ENCODE measurements around the gene ZNF488. TPM values are rescaled to one million over a fixed set of nuclear protein-coding genes. Genes with fewer than 3 reads are reported as not detected.
"Not testable (repeated sequence)": the region's sequence is repeated elsewhere in the genome, so short reads cannot be mapped to it uniquely, and the experiment has no call there.

ZNF488 gene
- polyA plus RNA-seq, 4 donors, result 4.8 to 7.8 (median 5.9) TPM

- no peak for DNase-seq (ENCODE audit: low read depth in 4 of 4, low spot score in 3 of 4)
Observed at GRCh38 chr10:47410271-47410670, 26.2 kb upstream of the ZNF488 start.

- no peak for DNase-seq (ENCODE audit: low read depth in 4 of 4, low spot score in 3 of 4)
Observed at GRCh38 chr10:47409866-47410256, 25.8 kb upstream of the ZNF488 start.

DNA sequence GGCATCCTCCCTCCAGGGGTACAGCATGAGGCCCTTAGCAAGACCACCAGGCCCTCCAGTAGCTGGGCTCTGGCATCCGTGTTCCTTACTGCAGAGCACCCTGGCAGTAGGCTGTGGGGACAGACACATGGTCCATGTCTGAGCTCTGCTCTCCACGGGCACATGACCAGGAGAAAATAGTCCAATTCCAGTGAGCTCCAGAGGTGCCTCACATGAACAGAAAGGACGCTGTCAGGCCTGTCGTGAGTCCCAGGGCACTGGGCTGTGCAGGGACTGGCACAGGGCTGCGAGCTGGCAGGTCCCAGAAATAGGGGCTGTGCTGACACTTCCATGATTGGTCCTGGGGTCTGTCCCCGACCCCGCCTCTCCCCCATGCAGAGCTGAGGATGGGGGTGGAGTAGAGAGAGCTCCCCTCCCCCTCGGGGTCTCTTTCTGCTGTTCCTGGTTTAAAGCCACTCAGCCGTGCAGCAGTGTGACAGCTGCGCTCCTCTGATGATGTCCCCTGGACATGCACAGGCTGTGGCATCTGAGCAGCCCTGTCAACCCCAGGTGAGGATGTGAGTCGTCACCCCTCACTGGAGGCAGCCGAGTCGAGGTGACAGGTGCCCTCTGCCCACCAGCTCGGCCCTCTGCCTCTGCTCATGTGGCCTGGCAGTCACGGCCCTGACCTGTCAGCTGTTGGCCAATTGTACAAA, 25.2 kb upstream of the ZNF488 start:
- DNase-seq (ENCODE audit: low read depth in 4 of 4, low spot score in 3 of 4), result no peak

DNA sequence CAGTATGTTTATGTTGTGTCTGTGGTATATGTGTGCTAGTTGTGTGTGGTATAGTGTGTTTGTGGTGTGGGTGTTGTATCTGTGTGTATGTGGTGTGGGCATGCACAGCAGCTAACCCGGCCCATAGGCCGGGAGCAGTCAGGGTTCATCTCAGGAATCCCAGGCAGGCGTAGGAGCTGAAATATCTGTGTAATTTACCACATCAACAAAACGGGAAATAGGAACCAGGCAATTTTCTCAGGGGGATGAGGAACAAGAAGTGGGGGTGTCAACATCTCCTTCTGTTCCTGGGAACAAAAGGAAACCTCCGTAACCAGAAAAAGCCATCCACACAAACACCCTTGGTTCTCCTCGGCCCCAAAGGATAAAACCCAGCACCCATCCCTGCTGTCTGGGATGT, 24.5 kb upstream of the ZNF488 start:
- no peak for DNase-seq (ENCODE audit: low read depth in 4 of 4, low spot score in 3 of 4)

GRCh38 chr10:47406870-47407691, 23.0 kb upstream of the ZNF488 start:
- no peak for DNase-seq (ENCODE audit: low read depth in 4 of 4, low spot score in 3 of 4)

- no peak for DNase-seq (ENCODE audit: low read depth in 4 of 4, low spot score in 3 of 4)
Observed at GRCh38 chr10:47406548-47406869, 22.4 kb upstream of the ZNF488 start.

DNA sequence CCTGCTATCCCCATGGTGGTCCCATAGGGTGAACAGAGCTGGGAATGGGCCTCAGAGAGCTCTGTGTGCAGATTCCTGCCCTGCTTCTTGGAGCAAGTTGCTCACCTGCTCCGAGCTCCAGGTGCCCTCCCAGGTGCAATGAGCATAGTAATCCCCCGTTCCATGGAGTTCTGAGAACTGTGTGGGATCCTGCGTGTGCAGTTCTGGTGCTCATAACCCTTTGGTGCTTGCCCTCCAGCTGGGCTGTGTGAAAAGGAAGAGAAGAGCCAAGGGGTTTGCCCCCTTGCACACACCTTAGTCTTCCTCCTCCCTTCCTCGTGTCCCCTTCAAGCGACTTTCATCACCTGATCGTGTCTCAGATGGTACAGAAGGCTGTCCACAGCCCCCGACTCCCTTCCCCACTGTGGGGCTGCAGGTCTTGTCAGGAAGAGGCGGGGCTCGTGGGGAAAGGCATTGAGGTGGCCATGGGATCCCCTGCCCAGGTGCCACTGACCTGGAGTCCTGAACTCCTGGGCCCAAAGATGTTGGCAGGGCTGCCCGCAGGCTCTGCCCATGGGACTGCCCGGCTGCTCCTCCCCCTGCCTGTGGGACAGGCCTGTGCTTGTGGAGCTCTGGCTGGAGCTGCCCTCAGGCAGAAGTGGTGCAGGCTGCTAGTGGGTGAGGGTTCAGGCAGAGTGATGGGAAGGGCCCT, 21.9 kb upstream of the ZNF488 start:
- no peak for DNase-seq (ENCODE audit: low read depth in 4 of 4, low spot score in 3 of 4)

DNA sequence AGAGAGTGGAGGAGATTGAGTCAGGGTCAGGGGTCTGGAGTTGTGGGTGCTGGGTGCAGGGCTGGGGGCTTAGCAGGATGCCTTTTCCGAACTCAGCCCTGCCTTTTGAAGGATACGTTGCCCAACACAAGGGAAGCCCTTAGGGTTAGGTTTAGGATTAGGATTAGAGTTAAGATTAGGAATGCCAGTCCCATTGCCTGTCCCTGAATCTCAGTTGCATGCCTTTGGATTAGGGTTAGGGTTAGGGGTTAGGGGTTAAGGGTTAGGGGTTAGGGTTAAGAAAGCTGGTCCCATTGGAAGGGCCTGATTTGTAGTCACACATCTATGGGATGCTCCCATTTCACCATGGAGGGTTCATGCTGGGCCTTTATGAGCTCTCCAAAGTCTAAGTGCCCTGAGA, 20.8 kb upstream of the ZNF488 start:
- DNase-seq (ENCODE audit: low read depth in 4 of 4, low spot score in 3 of 4), result no peak

DNA sequence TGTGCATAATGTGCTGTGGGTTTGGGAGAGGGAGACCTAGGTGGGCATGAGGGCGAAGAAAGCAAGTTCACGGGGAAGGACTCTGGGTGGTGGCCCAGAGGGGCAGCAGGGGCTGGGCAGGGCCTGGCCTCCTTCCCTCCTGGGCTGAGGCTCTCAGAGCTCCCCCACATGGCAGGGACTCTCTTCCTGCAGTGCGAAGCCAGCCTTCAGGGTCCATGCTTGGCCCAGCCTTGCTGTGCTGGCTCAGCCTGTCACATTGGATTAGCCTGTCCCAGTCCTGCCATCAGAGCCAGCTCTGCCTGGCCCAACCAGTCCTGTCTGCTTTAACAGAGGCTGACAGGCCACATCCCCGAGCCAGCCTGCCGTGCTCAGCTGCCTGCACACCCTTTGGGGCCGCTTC, 20.4 kb upstream of the ZNF488 start:
- DNase-seq (ENCODE audit: low read depth in 4 of 4, low spot score in 3 of 4), result no peak

DNA sequence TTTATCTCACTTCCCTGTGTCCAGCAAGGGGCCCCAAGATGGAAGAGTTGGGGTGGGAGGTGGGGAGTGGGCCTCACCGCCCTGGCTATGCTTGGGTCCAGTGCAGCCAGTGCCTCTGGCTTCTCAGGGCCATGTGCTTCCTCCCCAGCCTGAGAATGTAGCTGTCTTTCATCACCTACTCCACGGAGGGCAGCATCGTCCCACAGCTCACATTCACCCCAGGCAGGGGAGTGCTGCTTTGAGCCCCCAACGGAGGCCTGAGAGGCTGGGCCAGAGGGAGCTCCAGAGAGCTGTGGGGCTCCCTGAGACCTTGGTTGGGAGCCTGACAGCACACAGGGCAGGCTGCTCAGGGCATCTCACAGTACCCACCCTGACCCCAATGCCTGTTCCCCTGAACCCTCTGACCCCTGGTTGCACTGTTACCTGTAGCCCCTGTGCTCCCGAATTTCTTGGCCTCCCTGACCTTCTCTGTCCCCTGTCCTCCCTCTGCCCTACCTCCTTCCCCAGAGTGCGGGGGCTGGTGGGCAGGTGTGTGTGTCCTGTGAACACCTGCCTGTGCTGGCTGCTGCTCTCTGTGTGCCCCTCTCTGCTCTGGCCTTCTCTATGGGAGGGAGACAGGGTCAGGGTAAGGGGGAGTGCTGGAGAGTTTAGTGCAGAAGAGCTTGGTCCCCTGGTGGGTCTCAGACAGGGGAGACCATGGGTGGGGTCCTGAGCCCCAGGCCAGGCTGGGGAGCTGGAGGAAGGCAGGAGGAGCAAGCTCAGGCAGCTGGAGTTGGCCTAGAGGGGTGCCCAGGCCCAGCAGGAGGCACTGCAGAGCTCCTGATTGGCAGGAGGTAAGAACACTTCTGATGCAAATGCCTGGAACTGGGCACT, 19.6 kb upstream of the ZNF488 start:
- no peak for DNase-seq (ENCODE audit: low read depth in 4 of 4, low spot score in 3 of 4)

GRCh38 chr10:47402641-47403301, 18.7 kb upstream of the ZNF488 start:
- no peak for DNase-seq (ENCODE audit: low read depth in 4 of 4, low spot score in 3 of 4)

DNA sequence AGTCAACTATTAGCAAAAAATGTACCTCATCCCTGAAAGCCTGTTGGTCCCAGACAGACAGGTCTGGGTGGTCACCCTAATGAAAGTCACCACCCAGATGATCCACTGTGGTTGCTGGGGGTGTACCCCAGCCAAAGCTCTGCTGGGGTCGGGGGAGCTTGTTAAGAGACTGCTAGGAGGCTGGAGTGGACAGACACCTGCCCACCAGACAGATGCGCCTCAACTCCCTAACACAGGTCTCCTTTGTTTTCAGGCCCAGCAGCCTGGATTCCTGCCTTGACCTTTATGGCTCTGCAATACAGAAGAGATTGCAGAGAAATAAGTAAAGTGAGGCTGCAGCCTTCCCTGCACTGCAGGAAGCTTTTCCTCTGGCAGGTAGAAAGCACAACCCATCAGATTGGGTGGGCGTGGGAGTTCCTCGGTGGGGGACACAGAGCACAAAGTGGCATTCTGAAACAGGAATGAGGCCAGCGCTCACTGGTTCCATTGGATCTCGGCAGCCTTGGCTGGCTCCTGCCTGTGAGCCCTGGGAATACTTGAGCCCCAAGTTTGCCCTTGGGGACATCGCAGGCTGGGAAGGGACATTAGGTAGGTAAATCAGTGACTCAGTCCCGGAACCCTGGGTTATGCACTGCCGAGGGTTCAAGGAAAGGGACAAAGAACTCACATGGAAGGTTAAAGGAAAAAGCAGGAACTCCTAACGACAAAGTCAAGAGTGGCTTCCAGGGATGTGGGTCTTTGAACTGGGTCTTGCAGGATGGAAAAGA, 18.0 kb upstream of the ZNF488 start:
- DNase-seq (ENCODE audit: low read depth in 4 of 4, low spot score in 3 of 4), result no peak

DNA sequence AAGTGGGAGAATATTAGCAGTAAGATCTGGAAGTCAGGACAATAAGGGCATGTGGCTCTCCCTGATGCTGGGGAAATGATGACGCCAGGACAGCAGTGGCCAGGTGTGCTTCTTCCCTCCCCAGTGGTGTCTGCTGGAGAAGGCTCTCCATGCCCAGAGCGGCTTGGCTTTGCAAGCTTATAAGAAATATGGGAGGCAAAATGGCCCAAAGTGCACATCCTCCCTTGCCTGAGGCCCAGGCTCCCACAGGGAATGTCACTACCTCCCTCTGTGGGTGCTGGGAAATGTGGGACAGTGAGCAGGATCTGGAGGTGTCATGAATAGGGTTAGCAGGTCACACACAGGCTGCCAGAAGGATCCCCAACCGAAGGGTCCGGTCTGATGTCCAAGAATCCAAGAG, 17.1 kb upstream of the ZNF488 start:
- DNase-seq (ENCODE audit: low read depth in 4 of 4, low spot score in 3 of 4), result no peak

GRCh38 chr10:47400786-47401185, 16.7 kb upstream of the ZNF488 start:
- DNase-seq (ENCODE audit: low read depth in 4 of 4, low spot score in 3 of 4), result no peak

DNA sequence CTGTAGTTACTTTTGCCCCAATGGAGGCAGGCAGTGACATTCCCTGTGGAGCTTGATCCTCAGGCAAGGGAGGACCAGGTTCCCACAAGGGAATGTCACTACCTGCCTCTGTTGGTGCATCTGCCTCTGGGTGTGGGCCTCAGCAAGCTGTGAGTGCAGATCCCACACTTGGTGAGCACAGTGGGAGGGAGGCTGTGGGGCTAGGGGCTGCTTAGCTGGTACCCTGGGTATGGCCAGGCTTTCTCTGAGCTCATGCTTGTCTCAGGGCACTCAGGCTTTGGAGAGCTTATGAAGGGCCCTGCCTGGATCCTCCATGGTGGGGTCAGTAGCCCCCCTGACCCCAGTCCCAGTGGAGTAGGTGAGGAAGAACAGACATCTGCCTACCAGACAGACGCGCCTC, 16.2 kb upstream of the ZNF488 start:
- no peak for DNase-seq (ENCODE audit: low read depth in 4 of 4, low spot score in 3 of 4)

GRCh38 chr10:47397256-47397655, 13.2 kb upstream of the ZNF488 start:
- no peak for DNase-seq (ENCODE audit: low read depth in 4 of 4, low spot score in 3 of 4)

GRCh38 chr10:47396311-47396717, 12.2 kb upstream of the ZNF488 start:
- no peak for DNase-seq (ENCODE audit: low read depth in 4 of 4, low spot score in 3 of 4)

- DNase-seq (ENCODE audit: low read depth in 4 of 4, low spot score in 3 of 4), result no peak
Observed at GRCh38 chr10:47389619-47390018, 5.5 kb upstream of the ZNF488 start.

DNA sequence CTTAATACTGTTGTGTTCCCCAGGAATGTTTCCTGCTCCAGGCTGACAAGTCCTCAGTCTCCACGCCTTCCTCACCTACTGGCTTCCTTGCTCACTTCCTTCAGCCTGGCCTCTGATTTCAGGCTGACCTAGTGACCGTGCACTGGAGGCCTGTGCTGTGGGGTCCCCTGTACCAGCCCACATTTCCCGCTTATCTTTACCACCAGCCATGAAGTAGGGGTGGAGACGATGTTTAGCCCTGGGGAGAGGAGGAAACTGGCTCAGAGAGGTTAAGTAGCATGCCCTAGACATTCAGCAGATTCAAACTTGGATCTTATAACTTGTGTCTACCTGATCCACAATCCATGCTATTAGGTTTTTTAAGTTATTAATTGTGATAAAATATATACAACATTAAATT, 4.8 kb upstream of the ZNF488 start:
- DNase-seq (ENCODE audit: low read depth in 4 of 4, low spot score in 3 of 4), result no peak

DNA sequence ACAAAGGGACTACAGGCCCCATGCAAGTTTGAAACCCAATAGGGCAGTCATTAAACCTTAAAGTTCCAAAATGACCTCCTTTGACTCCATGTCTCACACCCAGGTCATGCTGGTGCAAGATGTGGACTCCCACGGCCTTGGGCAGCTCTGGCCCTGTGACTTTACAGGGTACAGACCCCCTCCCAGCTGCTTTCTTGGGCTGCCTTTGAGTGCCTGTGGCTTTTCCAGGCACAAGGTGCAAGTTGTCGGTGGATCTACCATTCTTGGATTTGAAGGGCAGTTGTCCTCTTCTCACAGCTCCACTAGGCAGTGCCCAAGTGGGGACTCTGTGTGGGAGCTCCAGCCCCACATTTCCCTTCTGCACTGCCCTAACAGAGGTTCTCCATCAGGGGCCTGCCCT, 2.0 kb upstream of the ZNF488 start:
- DNase-seq (ENCODE audit: low read depth in 4 of 4, low spot score in 3 of 4), result not testable (repeated sequence)

All from right renal pelvis (tissue), 4 donors.